Natural killer cell (primary cell): Measurements from ENCODE around the gene KLK15. TPM values are rescaled to one million over a fixed set of nuclear protein-coding genes. Genes with fewer than 3 reads are reported as not detected.

Experiments used
- ATAC-seq, 3 donors: fragments of 150-1000 bp in 2 of 3; fragments of 200-7000 bp in 1 of 3; cut with Tn5 transposase; 1 replicate in 1 of 3; 2 replicates in 2 of 3; pipeline ENCODE4 v1.10.0; 2021; ENCODE audit warnings: mild to moderate bottlenecking in 2 of 3, moderate library complexity in 2 of 3
- DNase-seq, 2 donors: peaks; one replicate each; pipeline versions ENCODE4 v3.0.0 to v3.0.0-alpha.2; 2013 to 2021; ENCODE audit warnings: mixed read lengths in 1 of 2
- H3K27ac ChIP-seq: one replicate; pipeline ENCODE4 v1.5.1; 2013; ENCODE audit warnings: mild to moderate bottlenecking, low read length
- H3K27me3 ChIP-seq: one replicate; pipeline ENCODE4 v1.6.1; 2013; ENCODE audit warnings: low read length; ENCODE audit not compliant: control insufficient read depth, insufficient read depth
- H3K36me3 ChIP-seq: one replicate; pipeline ENCODE4 v1.6.1; 2013; ENCODE audit warnings: low read length; ENCODE audit not compliant: control insufficient read depth, insufficient read depth
- H3K4me1 ChIP-seq: one replicate; pipeline ENCODE4 v1.6.1; 2013; ENCODE audit warnings: low read length; ENCODE audit not compliant: control insufficient read depth, insufficient read depth
- H3K4me3 ChIP-seq: one replicate; pipeline ENCODE4 v1.5.1; 2013; ENCODE audit warnings: low read length
- H3K9me3 ChIP-seq: one replicate; pipeline ENCODE4 v1.6.1; 2013; ENCODE audit warnings: low read length; ENCODE audit not compliant: control insufficient read depth, insufficient read depth
- H3K27ac Mint-ChIP-seq, 2 donors: one replicate each; pipeline ENCODE4 v1.8.0; 2022; ENCODE audit warnings: mild to moderate bottlenecking in 2 of 2, mixed read lengths in 2 of 2, moderate library complexity in 1 of 2
- H3K27me3 Mint-ChIP-seq, 2 donors: one replicate each; pipeline ENCODE4 v1.8.0; 2022; ENCODE audit warnings: low read depth in 2 of 2, mixed read lengths in 2 of 2
- H3K36me3 Mint-ChIP-seq: one replicate; pipeline ENCODE4 v1.8.0; 2022; ENCODE audit warnings: mixed read lengths
- H3K4me1 Mint-ChIP-seq, 2 donors: one replicate each; pipeline ENCODE4 v1.8.0; 2022; ENCODE audit warnings: mixed read lengths in 2 of 2
- H3K4me3 Mint-ChIP-seq: one replicate; pipeline ENCODE4 v1.8.0; 2022; ENCODE audit warnings: mild to moderate bottlenecking, moderate library complexity, mixed read lengths
- H3K9me3 Mint-ChIP-seq, 2 donors: one replicate each; pipeline ENCODE4 v1.8.0; 2022; ENCODE audit warnings: mixed read lengths in 2 of 2
- CTCF ChIP-seq: fragments of 200-600 bp; IDR thresholded peaks from one replicate; pipeline ENCODE4 v1.8.0; 2022; ENCODE audit warnings: antibody characterized with exemption
- WGBS: methylation state at CpG from one replicate; pipeline ENCODE4 v1.1.7; 2013; ENCODE audit warnings: missing lambda C conversion rate; ENCODE audit not compliant: insufficient coverage; 5-methylcytosine and 5-hydroxymethylcytosine counted together
- intact Hi-C: fragments of 100-400 bp; cut with micrococcal nuclease; formaldehyde crosslinking; loops from one replicate; pipeline ENCODE4 v1.14.2; 2022
- total RNA-seq, 4 donors: library from RNA; stranded (reverse); fragments of 120-200 nt in 1 of 4; gene quantifications; one replicate each; pipeline versions ENCODE4 v1.2.3 to v1.2.4, GENCODE V29; 2013 to 2022

Gene KLK15
- total RNA-seq, 3 donors from 2014 or later (not counting 1 experiment from before 2014, with no cell fraction given), result not detected

- Mint-ChIP-seq H3K4me3 (no peak overlapping the region), H3K9me3 (peaks cover 0 to 3% of the 10 kb centered on the region in 2 donors), H3K27ac (no peak overlapping the region), H3K4me1 (peaks cover 5 to 20% of the 10 kb centered on the region in 2 donors), H3K27me3 (peaks cover 23 to 28% of the 10 kb centered on the region in 2 donors), H3K36me3 (peaks cover 7% of the 10 kb centered on the region)
- no peak for DNase-seq
- Histone ChIP-seq H3K4me1 (peaks cover 12% of the 10 kb centered on the region), H3K36me3 (no peaks in the 10 kb centered on the region), H3K27ac (no peak overlapping the region), H3K4me3 (no peak overlapping the region), H3K27me3 (peaks cover 8% of the 10 kb centered on the region), H3K9me3 (peaks cover 4% of the 10 kb centered on the region)
- ATAC-seq, result no peak
- no peak for TF ChIP-seq CTCF
- intact Hi-C loops, result no loop called here
- WGBS, result 85% methylated on average over 9 of the region's 10 CpGs
Measured at GRCh38 chr19:50839712-50840655, 6.6 kb upstream of the KLK15 start.

GRCh38 chr19:50838239-50838638 is 4.9 kb upstream of the KLK15 start:
- TF ChIP-seq CTCF, result no peak
- H3K4me3 Mint-ChIP-seq, result no peak overlapping the region
- intact Hi-C loops, result no loop called here
- Histone ChIP-seq H3K27me3 (peaks cover 8% of the 10 kb centered on the region), H3K9me3 (no peaks in the 10 kb centered on the region), H3K36me3 (no peaks in the 10 kb centered on the region), H3K4me1 (peaks cover 12% of the 10 kb centered on the region), H3K4me3 (no peak overlapping the region), H3K27ac (no peak overlapping the region)
- DNase-seq, result peak in 1 of 2 donors; percentile 13
- H3K9me3 Mint-ChIP-seq, result peaks cover 0 to 2% of the 10 kb centered on the region in 2 donors
- H3K27ac Mint-ChIP-seq, result no peak overlapping the region
- 17% methylated on average over 6 of the region's 6 CpGs for WGBS
- peaks cover 2% of the 10 kb centered on the region for H3K36me3 Mint-ChIP-seq
- peaks cover 15 to 24% of the 10 kb centered on the region in 2 donors for H3K27me3 Mint-ChIP-seq
- peaks cover 5 to 21% of the 10 kb centered on the region in 2 donors for H3K4me1 Mint-ChIP-seq
- peak in 1 of 3 donors; percentile 35 for ATAC-seq

- TF ChIP-seq CTCF, result no peak
- Histone ChIP-seq H3K4me1 (peaks cover 12% of the 10 kb centered on the region), H3K4me3 (no peak overlapping the region), H3K27ac (no peak overlapping the region), H3K36me3 (no peaks in the 10 kb centered on the region), H3K27me3 (peaks cover 8% of the 10 kb centered on the region), H3K9me3 (no peaks in the 10 kb centered on the region)
- DNase-seq, result no peak
- Mint-ChIP-seq H3K9me3 (no peaks in the 10 kb centered on the region), H3K27ac (no peak overlapping the region), H3K4me3 (peak overlapping the region; percentile 87), H3K4me1 (peaks cover 5 to 21% of the 10 kb centered on the region in 2 donors), H3K36me3 (no peaks in the 10 kb centered on the region), H3K27me3 (peaks cover 19 to 30% of the 10 kb centered on the region in 2 donors)
- WGBS, result 75% methylated on average over 10 of the region's 10 CpGs
- no peak for ATAC-seq
- intact Hi-C loops, result no loop called here
Measured at GRCh38 chr19:50837300-50837699, 3.9 kb upstream of the KLK15 start.
